ENCODE measurements around the gene SNX33.

DNA sequence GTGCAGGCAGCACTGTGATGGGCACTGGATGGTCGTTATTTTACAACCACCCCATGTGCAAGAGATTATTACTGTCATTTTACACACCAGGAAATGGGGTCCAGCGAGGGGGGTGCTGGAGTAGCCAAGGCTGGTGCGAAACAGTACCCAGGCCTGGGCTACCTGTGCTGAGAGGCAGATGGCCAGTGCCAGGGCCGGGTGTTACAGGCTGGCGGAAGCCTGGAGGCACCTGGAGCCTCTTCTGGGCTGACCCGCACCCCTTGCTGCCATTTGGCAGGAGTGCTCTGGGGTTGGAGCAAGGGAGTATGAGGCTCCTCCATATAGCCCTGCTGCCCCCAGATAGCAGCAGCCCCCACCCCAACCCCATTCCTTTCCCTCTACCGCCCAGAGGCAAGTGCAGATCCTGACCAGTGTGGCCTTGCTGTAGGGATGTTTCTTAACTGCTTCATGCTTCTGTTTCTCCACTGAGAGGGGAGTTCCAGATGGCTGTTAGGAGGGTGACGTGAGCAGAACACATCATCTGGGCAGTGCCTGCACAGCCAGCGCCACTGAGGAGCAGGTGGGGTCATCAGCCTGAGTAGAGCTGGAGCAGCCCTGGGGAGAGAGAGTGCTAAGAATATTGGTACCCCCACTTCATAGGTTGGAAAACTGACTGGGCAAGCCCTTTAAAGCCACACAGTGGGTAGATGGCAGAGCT is 15.3 kb downstream of the SNX33 start:
- TF ChIP-seq EZH2 (IDR thresholded peaks at IDR 0.05; ENCODE audit: borderline replicate concordance, low read depth, low read length, severe bottlenecking): no peak
- TF ChIP-seq, protein P1, sequence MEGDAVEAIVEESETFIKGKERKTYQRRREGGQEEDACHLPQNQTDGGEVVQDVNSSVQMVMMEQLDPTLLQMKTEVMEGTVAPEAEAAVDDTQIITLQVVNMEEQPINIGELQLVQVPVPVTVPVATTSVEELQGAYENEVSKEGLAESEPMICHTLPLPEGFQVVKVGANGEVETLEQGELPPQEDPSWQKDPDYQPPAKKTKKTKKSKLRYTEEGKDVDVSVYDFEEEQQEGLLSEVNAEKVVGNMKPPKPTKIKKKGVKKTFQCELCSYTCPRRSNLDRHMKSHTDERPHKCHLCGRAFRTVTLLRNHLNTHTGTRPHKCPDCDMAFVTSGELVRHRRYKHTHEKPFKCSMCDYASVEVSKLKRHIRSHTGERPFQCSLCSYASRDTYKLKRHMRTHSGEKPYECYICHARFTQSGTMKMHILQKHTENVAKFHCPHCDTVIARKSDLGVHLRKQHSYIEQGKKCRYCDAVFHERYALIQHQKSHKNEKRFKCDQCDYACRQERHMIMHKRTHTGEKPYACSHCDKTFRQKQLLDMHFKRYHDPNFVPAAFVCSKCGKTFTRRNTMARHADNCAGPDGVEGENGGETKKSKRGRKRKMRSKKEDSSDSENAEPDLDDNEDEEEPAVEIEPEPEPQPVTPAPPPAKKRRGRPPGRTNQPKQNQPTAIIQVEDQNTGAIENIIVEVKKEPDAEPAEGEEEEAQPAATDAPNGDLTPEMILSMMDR (IDR thresholded peaks at IDR 0.05; ENCODE audit: borderline replicate concordance, extremely low read depth, low read length, poor library complexity, severe bottlenecking): no peak
